Neural cell (in vitro differentiated cells): ENCODE measurements around the gene IFT122. TPM values are rescaled to one million over a fixed set of nuclear protein-coding genes. Genes with fewer than 3 reads are reported as not detected.

Source experiments
- H2AFZ ChIP-seq: fragments of 200-600, 300-800 bp; sonication (generic), shearing (Covaris generic); 2 replicates; pipeline ENCODE4 v1.6.0; 2014; ENCODE audit warnings: low read depth, mild to moderate bottlenecking, antibody characterized with exemption, low read length, moderate library complexity
- H3F3A ChIP-seq: fragments of 200-600 bp; shearing (Covaris generic); 2 replicates; pipeline ENCODE4 v1.6.1; 2016; ENCODE audit warnings: mild to moderate bottlenecking, moderate library complexity, mixed read lengths, antibody characterized with exemption, low read length; ENCODE audit not compliant: insufficient read depth, poor library complexity, severe bottlenecking
- H3K27ac ChIP-seq: fragments of 200-600, 300-800 bp; sonication (generic), shearing (Covaris generic); 2 replicates; pipeline ENCODE4 v1.5.1; 2014; ENCODE audit warnings: mild to moderate bottlenecking, low read length, moderate library complexity
- H3K27me3 ChIP-seq: fragments of 300-800, 200-600 bp; sonication (generic), shearing (Covaris generic); 2 replicates; pipeline ENCODE4 v1.6.0; 2014; ENCODE audit warnings: mild to moderate bottlenecking, low read depth, low read length, moderate library complexity; ENCODE audit not compliant: insufficient read depth
- H3K36me3 ChIP-seq: fragments of 300-800, 200-600 bp; sonication (generic), shearing (Covaris generic); 2 replicates; pipeline ENCODE4 v1.5.1; 2014; ENCODE audit warnings: mild to moderate bottlenecking, antibody characterized with exemption, low read length, moderate library complexity; ENCODE audit not compliant: insufficient read depth
- H3K4me2 ChIP-seq: fragments of 300-800, 200-600 bp; sonication (generic), shearing (Covaris generic); 2 replicates; pipeline ENCODE4 v1.6.0; 2014; ENCODE audit warnings: mild to moderate bottlenecking, low read length
- H3K4me3 ChIP-seq: fragments of 300-800, 200-600 bp; sonication (generic), shearing (Covaris generic); 2 replicates; pipeline ENCODE4 v1.5.1; 2014; ENCODE audit warnings: mild to moderate bottlenecking, low read length, moderate library complexity
- H3K79me2 ChIP-seq: fragments of 200-600 bp; shearing (Covaris generic); replicated peaks from 2 replicates; pipeline ENCODE4 v1.6.0; 2014; ENCODE audit warnings: mild to moderate bottlenecking, low read length, moderate library complexity; ENCODE audit not compliant: insufficient read depth
- H3K9ac ChIP-seq: fragments of 300-800, 200-600 bp; sonication (generic), shearing (Covaris generic); 2 replicates; pipeline ENCODE4 v1.6.1; 2016; ENCODE audit warnings: mild to moderate bottlenecking, low read length, mixed read lengths
- H3K9me2 ChIP-seq: fragments of 200-600 bp; shearing (Covaris generic); 2 replicates; pipeline ENCODE4 v1.6.1; 2016; ENCODE audit warnings: mild to moderate bottlenecking, low read length, mixed read lengths; ENCODE audit not compliant: insufficient read depth
- H3K9me3 ChIP-seq: fragments of 200-600, 300-800 bp; sonication (generic), shearing (Covaris generic); 2 replicates; pipeline ENCODE4 v1.6.1; 2016; ENCODE audit warnings: mild to moderate bottlenecking, mixed run types, low read length, moderate library complexity, mixed read lengths
- H4K20me1 ChIP-seq: fragments of 200-600 bp; shearing (Covaris generic); 2 replicates; pipeline ENCODE4 v1.6.1; 2016; ENCODE audit warnings: mild to moderate bottlenecking, mixed run types; ENCODE audit not compliant: insufficient read depth
- EP300 ChIP-seq: fragments of 450-650 bp; conservative IDR thresholded peaks from 2 replicates; pipeline ENCODE4 v1.6.1; 2014; ENCODE audit warnings: antibody characterized with exemption, mild to moderate bottlenecking, moderate library complexity; ENCODE audit not compliant: poor library complexity, severe bottlenecking
- EZH2 ChIP-seq: fragments of 200-600, 300-800 bp; shearing (Covaris generic), sonication (generic); IDR thresholded peaks from 2 replicates; pipeline ENCODE4 v1.6.1; 2014; ENCODE audit warnings: antibody characterized with exemption, low read length, borderline replicate concordance, mild to moderate bottlenecking; ENCODE audit not compliant: insufficient read depth, poor library complexity, severe bottlenecking
- MXI1 ChIP-seq: fragments of 450-650 bp; conservative IDR thresholded peaks from 2 replicates; pipeline ENCODE4 v1.6.1; 2014; ENCODE audit warnings: antibody characterized with exemption, mild to moderate bottlenecking; ENCODE audit not compliant: poor library complexity, severe bottlenecking
- POLR2AphosphoS5 ChIP-seq: IDR thresholded peaks from 2 replicates; pipeline ENCODE4 v1.6.1; 2012
- RAD21 ChIP-seq: fragments of 450-650 bp; conservative IDR thresholded peaks from 2 replicates; pipeline ENCODE4 v1.6.1; 2014; ENCODE audit warnings: antibody characterized with exemption, mild to moderate bottlenecking, moderate library complexity
- SMC3 ChIP-seq: fragments of 450-650 bp; conservative IDR thresholded peaks from 2 replicates; pipeline ENCODE4 v1.6.1; 2014; ENCODE audit warnings: antibody characterized with exemption, mild to moderate bottlenecking, moderate library complexity; ENCODE audit not compliant: poor library complexity
- TAF1 ChIP-seq: IDR thresholded peaks from 2 replicates; pipeline ENCODE4 v1.6.1; 2012; ENCODE audit warnings: low read depth
- polyA plus RNA-seq: library from polyadenylated mRNA; depleted of rRNA; stranded (reverse); fragments of >200 nt; gene quantifications from 2 replicates; pipeline ENCODE4 v1.2.3, GENCODE V29; 2014
- TF ChIP-seq, protein P1 (sequence below): fragments of 450-650 bp; IDR thresholded peaks from 2 replicates; pipeline ENCODE4 v1.5.1; 2014; ENCODE audit warnings: antibody characterized with exemption, mild to moderate bottlenecking, moderate library complexity; ENCODE audit not compliant: poor library complexity, severe bottlenecking
- TF ChIP-seq, protein P2 (sequence below): IDR thresholded peaks from 2 replicates; pipeline ENCODE4 v1.6.1; 2012; ENCODE audit warnings: borderline replicate concordance

IFT122 gene
- polyA plus RNA-seq, 1 donor from 2014 or later = 28.3 TPM

DNA sequence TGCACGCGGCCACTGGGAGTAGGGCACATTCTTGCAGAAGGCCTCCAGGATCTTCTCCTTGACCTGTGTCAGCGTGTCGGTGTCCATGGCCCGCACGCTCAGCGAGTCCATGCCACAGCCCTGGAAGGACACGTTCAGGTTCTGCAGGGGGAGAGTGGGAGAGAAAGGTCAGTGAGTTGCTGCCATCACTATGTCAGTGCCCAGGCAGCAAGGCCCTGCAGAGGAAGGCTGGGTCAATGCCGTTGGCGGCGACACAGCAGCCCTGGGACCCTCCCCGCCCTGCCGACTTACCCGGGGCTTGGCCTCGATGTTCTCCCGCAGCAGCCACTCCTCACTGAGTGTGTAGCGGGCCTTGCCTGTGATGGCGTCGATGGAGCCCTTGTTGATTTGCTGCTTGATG, 122.8 kb downstream of the IFT122 start:
- H3K27me3 ChIP-seq = no peaks in the 10 kb centered on the region

DNA sequence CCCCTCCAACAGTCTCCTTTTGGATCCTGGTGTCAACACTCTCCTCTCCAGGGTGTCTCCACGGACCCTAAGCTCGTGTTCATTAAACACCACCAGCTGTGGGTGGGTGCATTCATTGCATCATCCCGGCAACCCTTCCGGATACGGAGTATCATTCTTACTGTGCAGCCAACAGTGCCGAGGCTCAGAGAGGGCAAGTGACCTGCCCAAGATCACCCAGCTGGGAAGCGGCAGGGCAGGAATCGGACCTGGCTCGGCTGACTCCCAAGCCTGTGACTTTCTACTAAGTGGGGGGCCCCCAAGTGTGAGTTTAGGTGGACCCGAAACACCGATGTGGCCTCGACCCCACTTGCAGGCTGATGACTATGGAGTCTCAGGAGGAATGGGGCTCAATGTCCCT, 123.3 kb downstream of the IFT122 start:
- no peak overlapping the region for H2AFZ ChIP-seq
- H3K9me3 ChIP-seq = no peaks in the 10 kb centered on the region
- TF ChIP-seq, protein P1, sequence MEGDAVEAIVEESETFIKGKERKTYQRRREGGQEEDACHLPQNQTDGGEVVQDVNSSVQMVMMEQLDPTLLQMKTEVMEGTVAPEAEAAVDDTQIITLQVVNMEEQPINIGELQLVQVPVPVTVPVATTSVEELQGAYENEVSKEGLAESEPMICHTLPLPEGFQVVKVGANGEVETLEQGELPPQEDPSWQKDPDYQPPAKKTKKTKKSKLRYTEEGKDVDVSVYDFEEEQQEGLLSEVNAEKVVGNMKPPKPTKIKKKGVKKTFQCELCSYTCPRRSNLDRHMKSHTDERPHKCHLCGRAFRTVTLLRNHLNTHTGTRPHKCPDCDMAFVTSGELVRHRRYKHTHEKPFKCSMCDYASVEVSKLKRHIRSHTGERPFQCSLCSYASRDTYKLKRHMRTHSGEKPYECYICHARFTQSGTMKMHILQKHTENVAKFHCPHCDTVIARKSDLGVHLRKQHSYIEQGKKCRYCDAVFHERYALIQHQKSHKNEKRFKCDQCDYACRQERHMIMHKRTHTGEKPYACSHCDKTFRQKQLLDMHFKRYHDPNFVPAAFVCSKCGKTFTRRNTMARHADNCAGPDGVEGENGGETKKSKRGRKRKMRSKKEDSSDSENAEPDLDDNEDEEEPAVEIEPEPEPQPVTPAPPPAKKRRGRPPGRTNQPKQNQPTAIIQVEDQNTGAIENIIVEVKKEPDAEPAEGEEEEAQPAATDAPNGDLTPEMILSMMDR = no peak
- TF ChIP-seq EZH2 = no peak
- TF ChIP-seq POLR2AphosphoS5 = no peak
- TF ChIP-seq SMC3 = no peak
- no peak for TF ChIP-seq EP300
- TF ChIP-seq RAD21 = no peak
- no peak overlapping the region for H3K9ac ChIP-seq
- no peak overlapping the region for H3K27ac ChIP-seq
- no peaks in the 10 kb centered on the region for H3K79me2 ChIP-seq
- H3F3A ChIP-seq = no peaks in the 10 kb centered on the region
- H3K4me3 ChIP-seq = no peak overlapping the region
- H3K9me2 ChIP-seq = no peaks in the 10 kb centered on the region
- no peaks in the 10 kb centered on the region for H3K27me3 ChIP-seq
- H3K36me3 ChIP-seq = no peaks in the 10 kb centered on the region
- H4K20me1 ChIP-seq = no peaks in the 10 kb centered on the region
- no peak overlapping the region for H3K4me2 ChIP-seq

More for the DNA sequence above, 122.8 kb downstream of the IFT122 start:
- Histone ChIP-seq H3K4me2 (no peak overlapping the region), H4K20me1 (no peaks in the 10 kb centered on the region), H2AFZ (no peak overlapping the region), H3K9me3 (no peaks in the 10 kb centered on the region), H3F3A (no peaks in the 10 kb centered on the region), H3K79me2 (no peaks in the 10 kb centered on the region), H3K36me3 (no peaks in the 10 kb centered on the region), H3K4me3 (no peak overlapping the region), H3K9me2 (no peaks in the 10 kb centered on the region), H3K27ac (no peak overlapping the region), H3K9ac (no peak overlapping the region)
- TF ChIP-seq EP300 = no peak
- TF ChIP-seq POLR2AphosphoS5 = no peak

DNA sequence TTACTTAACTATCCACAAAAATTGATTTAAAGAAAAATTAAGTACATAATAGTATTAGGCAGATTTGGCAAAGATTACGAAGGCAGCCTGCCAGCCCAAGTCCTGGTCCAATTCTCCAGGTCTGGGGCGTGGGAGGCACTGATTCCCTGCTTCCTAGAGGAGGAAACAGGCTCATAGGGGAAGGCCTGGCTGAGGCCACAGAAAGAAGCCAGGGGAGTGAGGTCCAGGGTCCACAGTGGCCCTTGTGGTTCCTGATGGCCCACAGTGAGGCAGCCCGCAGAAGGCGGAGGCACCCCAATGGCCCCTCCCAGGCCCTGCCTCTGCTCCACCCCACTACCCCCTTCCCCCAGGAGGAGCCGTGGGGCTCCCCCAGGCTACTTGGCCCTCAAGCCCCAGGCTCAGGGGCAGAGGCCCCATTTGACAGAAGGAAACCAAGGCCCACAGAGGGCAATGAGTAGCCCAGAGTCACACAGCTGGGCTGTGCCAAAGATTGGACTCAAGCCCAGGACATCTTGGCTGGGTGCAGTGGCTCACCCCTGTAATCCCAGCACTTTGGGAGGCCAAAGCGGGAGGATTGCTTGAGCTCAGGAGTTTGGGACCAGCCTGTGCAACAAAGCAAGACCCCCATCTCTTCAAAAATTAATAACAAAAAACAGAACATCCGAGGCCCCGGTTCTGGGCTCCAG, 124.0 kb downstream of the IFT122 start:
- H3K36me3 ChIP-seq = no peaks in the 10 kb centered on the region

More for the DNA sequence above, 124.0 kb downstream of the IFT122 start:
- Histone ChIP-seq H3K9me3 (no peaks in the 10 kb centered on the region), H2AFZ (no peak overlapping the region), H4K20me1 (no peaks in the 10 kb centered on the region), H3K9me2 (no peaks in the 10 kb centered on the region), H3K4me3 (no peak overlapping the region), H3K27ac (no peak overlapping the region), H3K27me3 (no peaks in the 10 kb centered on the region), H3K9ac (no peak overlapping the region), H3K4me2 (no peak overlapping the region), H3F3A (no peaks in the 10 kb centered on the region), H3K79me2 (no peaks in the 10 kb centered on the region)
- TF ChIP-seq, protein P2, sequence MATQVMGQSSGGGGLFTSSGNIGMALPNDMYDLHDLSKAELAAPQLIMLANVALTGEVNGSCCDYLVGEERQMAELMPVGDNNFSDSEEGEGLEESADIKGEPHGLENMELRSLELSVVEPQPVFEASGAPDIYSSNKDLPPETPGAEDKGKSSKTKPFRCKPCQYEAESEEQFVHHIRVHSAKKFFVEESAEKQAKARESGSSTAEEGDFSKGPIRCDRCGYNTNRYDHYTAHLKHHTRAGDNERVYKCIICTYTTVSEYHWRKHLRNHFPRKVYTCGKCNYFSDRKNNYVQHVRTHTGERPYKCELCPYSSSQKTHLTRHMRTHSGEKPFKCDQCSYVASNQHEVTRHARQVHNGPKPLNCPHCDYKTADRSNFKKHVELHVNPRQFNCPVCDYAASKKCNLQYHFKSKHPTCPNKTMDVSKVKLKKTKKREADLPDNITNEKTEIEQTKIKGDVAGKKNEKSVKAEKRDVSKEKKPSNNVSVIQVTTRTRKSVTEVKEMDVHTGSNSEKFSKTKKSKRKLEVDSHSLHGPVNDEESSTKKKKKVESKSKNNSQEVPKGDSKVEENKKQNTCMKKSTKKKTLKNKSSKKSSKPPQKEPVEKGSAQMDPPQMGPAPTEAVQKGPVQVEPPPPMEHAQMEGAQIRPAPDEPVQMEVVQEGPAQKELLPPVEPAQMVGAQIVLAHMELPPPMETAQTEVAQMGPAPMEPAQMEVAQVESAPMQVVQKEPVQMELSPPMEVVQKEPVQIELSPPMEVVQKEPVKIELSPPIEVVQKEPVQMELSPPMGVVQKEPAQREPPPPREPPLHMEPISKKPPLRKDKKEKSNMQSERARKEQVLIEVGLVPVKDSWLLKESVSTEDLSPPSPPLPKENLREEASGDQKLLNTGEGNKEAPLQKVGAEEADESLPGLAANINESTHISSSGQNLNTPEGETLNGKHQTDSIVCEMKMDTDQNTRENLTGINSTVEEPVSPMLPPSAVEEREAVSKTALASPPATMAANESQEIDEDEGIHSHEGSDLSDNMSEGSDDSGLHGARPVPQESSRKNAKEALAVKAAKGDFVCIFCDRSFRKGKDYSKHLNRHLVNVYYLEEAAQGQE = no peak
- TF ChIP-seq, protein P1 = no peak
- no peak for TF ChIP-seq MXI1
- TF ChIP-seq POLR2AphosphoS5 = no peak
- no peak for TF ChIP-seq EP300
- TF ChIP-seq RAD21 = no peak
- no peak for TF ChIP-seq TAF1
- no peak for TF ChIP-seq EZH2
- TF ChIP-seq SMC3 = no peak
